Muscle of back (tissue), 11 donors: ENCODE data around the gene FSIP1. TPM values are rescaled to one million over a fixed set of nuclear protein-coding genes. Genes with fewer than 3 reads are reported as not detected.

Experiments
- DNase-seq, 3 donors: peaks; one replicate each; pipeline versions ENCODE4 v3.0.0 to v3.0.0-alpha.2; 2013
- polyA plus RNA-seq, 10 donors: library from polyadenylated mRNA; unstranded; fragments of 120-200 nt; gene quantifications; one replicate each; pipeline ENCODE4 v1.2.1, GENCODE V29; 2013; ENCODE audit not compliant: insufficient read length in 10 of 10

The FSIP1 gene
- polyA plus RNA-seq, 10 donors = 0.13 to 2.6 (median 0.54) TPM

- peak in 1 of 3 donors; percentile 46 for DNase-seq
Observed at GRCh38 chr15:39621976-39622375, 160.7 kb downstream of the FSIP1 start.

- peak in 1 of 3 donors; percentile 39 for DNase-seq
Observed at GRCh38 chr15:39621210-39621609, 161.4 kb downstream of the FSIP1 start.

- DNase-seq = no peak
Observed at GRCh38 chr15:39618063-39618823, 164.4 kb downstream of the FSIP1 start.

- DNase-seq = no peak
Observed at GRCh38 chr15:39616731-39617455, 165.7 kb downstream of the FSIP1 start.

- no peak for DNase-seq
Observed at GRCh38 chr15:39613861-39614260, 168.8 kb downstream of the FSIP1 start.

- no peak for DNase-seq
Observed at GRCh38 chr15:39613271-39613670, 169.4 kb downstream of the FSIP1 start.

- DNase-seq = no peak
Observed at GRCh38 chr15:39610665-39611064, 172.0 kb downstream of the FSIP1 start.

GRCh38 chr15:39609166-39609916 lies 173.3 kb downstream of the FSIP1 start:
- no peak for DNase-seq

GRCh38 chr15:39608185-39609139 lies 174.2 kb downstream of the FSIP1 start:
- no peak for DNase-seq

GRCh38 chr15:39605146-39605545 lies 177.5 kb downstream of the FSIP1 start:
- DNase-seq = no peak

GRCh38 chr15:39602143-39602542 lies 180.5 kb downstream of the FSIP1 start:
- DNase-seq = no peak

GRCh38 chr15:39599871-39600270 lies 182.8 kb downstream of the FSIP1 start:
- peak in 1 of 3 donors; percentile 10 for DNase-seq

- peak in 1 of 3 donors; percentile 4 for DNase-seq
Observed at GRCh38 chr15:39598958-39599845, 183.4 kb downstream of the FSIP1 start.

GRCh38 chr15:39598186-39598850 lies 184.3 kb downstream of the FSIP1 start:
- peak in 1 of 3 donors; percentile 41 for DNase-seq

- peak in 1 of 3 donors; percentile 57 for DNase-seq
Observed at GRCh38 chr15:39597751-39598185, 184.9 kb downstream of the FSIP1 start.

- DNase-seq = no peak
Observed at GRCh38 chr15:39597336-39597735, 185.3 kb downstream of the FSIP1 start.

- peak in 1 of 3 donors; percentile 12 for DNase-seq
Observed at GRCh38 chr15:39596358-39597051, 186.1 kb downstream of the FSIP1 start.

GRCh38 chr15:39595338-39596221 lies 187.1 kb downstream of the FSIP1 start:
- peak in 1 of 3 donors; percentile 13 for DNase-seq
